GM21367 (cell line): ENCODE measurements around the gene DHDDS.
"Not testable (repeated sequence)": the region's sequence is repeated elsewhere in the genome, so short reads cannot be mapped to it uniquely, and the experiment has no call there.

Source experiments
- ATAC-seq: cut with Tn5 transposase; IDR thresholded peaks from one replicate; pipeline ENCODE4 v1.9.1; 2021; ENCODE audit not compliant: unreplicated experiment

Gene DHDDS

DNA sequence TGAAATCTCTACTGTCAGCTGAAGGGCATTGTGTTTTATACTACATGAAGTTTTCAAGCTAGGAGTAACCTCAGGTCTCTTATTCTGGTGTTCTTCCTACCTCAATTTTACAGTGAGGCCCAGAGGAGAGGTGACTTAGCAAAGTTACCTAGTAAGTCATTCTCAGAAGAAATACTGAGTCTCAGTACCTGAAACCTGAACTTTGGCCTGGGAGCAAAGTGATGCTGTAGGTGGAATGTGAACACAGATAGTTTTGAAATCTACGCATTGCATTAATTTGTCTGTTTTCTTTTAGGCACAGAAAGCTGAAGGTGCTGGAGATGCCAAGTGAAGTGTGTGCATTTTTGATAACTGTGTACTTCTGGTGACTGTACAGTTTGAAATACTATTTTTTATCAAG, 42.7 kb downstream of the DHDDS start:
- ATAC-seq = no peak

DNA sequence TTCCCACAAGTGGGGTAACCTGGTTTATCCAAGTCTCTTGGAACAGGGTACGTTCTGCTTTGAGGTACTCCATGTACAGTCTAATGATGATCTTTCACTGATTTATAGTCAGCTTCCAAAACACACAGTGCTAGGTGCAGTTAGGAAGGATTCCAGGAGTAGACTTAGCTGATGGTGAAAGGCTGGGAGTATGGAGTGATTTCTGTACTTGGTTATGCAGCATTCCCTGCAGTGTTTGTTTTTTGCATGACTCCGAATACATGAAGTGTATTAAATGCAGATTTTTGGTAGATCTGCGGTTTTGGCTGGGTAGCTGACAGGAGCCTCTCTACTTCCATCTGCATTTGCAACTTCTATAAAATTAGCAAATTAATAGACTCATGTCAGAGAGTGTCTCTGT, 43.9 kb downstream of the DHDDS start:
- no peak for ATAC-seq

DNA sequence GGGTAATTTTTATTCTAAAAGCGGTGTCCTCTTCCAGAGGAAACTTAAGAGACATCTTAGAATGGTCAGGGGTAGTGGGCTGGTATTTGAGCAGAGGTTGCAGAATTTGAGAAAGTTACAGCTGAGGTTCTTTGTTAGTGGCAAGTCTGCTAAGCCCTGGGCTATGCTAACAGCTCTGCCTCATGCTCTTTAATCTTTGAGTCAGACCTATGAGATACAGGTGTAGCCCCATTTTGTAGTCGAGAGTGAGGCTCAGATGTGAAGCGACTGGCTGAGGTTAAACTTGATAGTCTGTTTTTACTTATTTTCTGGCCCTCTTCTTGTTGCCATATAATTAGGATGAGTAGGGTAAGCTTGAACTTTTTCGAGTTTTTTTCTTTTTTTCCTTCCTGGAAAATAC, 44.8 kb downstream of the DHDDS start:
- no peak for ATAC-seq

DNA sequence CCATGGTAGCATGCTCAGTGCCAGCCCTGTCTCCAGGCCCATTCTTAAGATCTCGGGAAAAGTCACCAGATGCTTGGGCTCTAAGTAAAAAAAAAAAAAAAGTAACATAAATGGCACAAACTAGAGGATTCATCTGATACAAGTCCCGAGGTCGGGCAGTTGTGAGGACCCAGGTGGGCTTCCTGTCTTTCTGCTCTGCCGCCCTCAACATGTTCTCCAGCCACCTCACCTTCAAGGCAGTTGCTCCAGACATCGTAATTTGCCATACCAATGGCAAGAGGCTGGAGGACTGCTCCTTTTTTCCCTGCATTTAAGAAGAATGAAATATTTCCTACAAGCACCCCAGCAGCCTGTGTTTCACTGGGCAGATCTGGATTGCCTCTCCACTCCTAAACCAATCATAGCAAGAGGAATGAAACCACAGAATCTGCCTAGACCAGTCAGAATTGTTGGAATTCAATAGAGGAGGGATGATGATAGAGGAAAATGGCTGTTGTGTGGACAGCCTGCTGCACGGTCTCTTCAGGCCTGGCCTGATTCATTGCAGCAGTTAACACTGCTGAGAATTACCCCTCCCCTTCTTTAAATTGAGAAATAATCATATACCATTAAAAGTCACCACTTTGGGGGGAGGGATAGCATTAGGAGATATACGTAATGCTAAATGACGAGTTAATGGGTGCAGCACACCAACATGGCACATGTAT, 45.5 kb downstream of the DHDDS start:
- no peak for ATAC-seq

DNA sequence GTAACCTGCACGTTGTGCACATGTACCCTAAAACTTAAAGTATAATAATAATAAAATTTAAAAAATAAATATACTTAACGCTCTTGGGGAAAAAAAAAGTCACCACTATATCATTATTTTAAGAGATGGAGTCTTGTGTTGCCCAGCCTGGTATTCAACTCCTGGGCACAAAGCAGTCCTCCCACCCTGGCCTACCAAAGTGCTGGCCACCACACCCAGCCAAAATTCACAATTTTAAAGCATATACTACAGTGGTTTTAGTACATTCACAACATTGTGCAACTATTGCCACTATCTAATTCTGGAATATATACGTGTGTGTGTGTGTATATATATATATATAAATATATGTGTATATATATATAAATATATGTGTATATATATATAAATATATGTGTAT, 46.0 kb downstream of the DHDDS start:
- ATAC-seq = no peak

DNA sequence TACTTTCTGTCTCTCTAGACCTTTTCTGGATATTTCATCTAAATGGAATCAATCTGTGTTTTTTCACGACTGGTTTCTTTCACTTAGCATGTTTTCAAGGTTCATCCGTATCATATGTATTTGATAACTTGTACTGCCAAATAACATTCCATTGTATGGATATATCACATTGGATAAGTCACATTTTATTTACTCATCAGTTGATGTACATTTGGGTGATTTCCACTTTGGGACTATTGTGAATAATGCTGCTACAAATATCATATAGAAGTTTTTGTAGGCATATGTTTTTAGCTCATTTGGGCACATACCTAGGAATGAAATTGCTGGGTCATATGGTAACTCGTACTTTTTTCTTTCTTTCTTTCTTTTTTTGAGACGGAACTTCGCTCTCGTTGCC, 46.9 kb downstream of the DHDDS start:
- no peak for ATAC-seq

DNA sequence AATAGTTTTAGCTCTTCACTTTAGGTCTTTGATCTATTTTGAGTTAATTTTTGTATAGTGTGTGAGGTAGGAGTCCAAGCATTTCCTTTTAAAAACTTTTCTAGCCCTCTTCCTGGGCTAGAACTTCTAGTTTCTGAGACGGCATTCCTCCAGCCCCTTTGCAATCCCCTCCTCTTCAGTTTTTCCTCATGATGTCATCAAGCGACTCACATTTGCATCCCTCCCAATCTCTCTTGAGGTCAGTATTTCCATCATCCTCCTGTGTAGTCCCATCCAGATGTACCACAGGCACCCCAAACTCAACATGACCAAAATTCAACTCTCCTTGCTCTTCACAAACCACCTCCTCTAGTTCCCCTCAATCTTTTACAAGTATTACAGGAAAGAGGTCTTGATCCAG, 50.8 kb downstream of the DHDDS start:
- no peak for ATAC-seq

DNA sequence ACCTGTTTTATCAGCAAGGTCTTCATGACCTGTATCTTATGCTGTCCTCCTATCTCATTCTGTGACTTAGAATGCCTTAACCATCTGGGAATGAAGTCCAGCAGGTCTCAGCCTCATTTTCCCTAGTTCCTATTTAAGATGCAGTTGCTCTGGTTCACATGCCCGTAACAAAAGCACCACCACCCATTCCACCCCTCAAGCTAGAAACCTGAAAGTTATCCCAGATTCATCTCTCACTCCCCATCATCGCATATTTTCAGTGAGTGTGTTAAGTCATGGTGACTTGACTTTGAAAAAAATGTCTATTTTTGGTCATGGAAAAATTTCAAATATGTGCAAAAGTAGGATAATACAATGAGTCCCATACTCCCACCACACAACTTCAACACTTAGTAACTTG, 51.9 kb downstream of the DHDDS start:
- no peak for ATAC-seq

DNA sequence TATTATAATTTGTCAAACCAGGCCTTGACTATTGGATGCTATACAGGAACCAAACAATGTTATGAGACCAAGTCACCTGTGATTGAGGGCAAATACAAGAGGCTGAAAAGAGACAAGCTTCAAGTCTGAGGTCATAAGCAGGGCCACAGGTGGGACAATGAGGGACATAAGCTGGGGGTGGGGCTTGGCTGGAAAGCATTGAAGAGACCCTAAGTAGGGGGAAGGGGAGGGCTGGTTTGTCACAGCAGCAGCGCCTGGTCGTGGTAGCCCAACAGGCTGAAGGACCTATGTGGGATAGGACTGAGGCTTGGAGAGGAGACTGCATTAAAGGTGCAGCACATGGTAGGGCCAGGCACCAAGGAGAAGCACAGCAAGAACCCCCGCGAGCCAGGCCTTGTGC, 58.0 kb downstream of the DHDDS start:
- ATAC-seq = no peak

DNA sequence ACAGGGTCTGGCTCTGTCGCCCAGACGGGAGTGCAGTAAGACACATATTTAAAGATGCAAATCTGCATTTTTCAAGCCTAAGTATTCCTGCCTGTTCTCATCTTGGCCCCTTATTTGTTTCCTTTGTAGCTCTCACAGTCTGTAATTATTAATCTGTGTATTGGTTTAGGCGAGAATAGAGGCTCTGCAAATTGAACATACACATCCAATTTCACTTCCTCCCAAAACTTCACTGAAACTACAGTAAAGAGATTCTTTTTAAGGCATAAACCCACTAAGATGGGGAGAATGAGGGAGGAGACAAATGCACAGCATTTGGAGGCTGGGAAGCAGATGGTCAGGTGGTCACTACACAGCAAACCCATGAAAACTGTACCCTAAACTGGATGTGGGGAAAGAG, 61.1 kb downstream of the DHDDS start:
- ATAC-seq = no peak

DNA sequence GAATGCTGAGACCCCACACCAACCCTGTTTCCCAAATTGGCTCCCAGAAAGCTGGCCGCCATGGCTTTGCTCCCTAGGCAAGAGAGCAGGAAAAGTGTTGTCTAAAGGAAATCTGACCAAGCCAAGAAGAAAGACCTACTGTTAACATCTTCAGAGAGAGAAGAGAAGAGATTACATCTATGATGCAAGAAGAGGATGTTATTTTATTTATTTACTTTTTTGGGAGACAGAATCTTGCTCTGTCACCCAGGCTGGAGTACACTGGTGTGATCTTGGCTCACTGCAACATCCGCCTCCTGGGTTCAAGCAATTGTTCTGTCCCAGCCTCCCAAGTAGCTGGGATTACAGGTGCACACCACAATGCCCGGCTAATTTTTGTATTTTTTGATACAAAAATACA, 61.8 kb downstream of the DHDDS start:
- no peak for ATAC-seq

DNA sequence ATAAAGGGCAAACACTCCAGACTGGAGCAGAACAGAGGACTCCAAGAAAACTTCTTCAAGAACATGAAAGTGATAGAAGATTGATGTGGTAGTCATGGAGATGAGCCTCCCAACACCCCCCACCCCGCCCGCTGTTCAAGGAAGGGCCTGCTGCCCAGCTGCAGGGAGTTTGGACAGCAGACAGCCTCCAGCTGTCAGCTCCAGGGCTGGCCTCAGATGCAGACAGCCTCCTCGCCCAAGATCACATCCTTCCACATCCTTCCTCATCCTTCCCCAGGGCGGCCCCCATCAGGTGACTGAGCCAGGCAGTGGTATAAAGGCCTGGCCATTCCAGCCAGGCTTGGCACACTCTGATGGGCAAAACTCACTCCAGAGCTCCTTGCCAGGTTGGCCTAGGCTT, 64.7 kb downstream of the DHDDS start:
- no peak for ATAC-seq

DNA sequence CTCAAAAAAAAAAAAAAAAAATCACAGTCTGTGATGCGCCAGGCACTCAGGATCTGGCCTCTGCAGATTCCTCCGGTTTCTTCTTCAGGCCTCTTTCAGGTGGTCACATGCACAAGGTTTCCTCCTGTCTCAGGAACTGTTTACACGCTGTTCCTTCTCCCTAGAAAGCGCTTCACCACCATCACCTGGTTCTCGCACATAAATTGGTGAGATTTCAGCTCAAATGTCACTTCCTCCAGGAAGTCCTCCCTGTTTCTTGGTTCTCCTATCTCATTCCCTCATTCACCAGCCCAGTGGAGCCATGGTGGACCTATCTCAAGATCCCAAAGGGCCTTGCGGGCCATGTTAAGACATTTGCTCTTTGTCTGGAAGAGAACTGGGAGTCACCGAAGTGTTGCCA, 66.8 kb downstream of the DHDDS start:
- ATAC-seq = no peak

DNA sequence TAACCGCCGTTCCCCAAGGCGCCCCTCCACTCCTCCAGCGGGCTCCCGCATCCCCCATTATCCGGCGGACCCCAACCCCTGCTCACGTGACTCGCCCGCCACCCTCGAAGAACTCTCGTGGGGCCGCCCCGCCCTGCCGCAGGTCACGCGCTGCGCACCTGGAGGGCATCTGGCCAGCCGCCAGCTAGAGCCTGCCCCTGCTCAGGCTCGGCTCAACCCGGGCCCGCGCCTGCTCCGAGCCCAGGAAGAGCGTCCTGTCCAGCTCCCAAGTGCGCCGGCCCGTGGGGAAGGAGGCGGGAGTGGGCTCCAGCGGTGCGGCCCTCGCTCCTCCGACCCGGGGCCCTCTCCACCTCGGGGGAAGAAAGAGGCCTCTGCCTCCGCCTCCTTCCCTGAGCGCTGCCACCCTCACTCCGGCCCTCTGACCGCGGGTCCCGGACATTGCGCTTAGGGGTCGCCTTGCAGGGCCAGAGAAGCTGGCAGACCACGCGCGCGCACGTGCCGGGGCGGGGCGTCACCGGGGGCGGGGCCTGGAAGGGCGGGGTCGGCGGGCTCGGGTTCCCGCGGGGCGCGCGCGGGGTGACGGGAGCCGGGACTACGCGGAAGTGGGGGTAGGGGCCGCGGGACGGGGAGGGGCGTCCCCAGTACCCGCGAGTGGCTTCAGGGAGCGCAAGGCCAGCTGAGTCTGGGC, 68.5 kb downstream of the DHDDS start:
- peak; percentile 44 for ATAC-seq

DNA sequence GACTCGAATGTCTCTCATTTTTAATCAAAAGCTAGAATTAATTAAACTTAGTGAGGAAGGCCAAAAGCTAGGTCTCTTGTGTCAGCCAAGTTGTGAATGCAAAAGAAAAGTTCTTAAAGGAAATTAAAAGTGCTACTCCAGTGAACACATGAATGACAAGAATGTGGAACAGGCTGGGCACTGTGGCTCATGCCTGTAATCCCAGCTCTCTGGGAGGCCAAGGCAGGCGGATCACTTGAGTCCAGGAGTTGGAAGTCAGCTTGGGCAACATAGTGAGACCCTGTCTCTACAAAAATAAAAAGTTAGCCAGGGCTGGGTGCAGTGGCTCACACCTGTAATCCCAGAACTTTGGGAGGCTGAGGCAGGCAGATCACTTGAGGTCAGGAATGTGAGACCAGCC, 78.6 kb downstream of the DHDDS start:
- not testable (repeated sequence) for ATAC-seq

DNA sequence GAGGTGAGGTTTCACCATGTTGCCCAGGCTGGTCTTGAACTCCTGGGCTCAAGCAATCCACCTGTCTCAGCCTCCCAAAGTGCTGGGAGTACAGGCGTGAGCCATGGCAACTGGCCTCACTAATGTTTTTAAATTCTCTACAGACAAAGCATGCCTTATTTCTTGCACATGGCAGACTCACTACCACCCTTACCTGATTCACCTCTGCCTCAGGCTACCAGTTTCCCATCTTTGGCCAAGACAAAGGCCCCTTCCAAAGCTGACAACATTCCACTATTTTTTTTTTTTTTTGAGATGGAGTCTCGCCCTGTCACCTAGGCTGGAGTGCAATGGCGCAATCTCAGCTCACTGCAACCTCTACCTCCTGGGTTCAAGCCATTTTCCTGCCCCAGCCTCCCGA, 83.7 kb downstream of the DHDDS start:
- ATAC-seq = not testable (repeated sequence)

DNA sequence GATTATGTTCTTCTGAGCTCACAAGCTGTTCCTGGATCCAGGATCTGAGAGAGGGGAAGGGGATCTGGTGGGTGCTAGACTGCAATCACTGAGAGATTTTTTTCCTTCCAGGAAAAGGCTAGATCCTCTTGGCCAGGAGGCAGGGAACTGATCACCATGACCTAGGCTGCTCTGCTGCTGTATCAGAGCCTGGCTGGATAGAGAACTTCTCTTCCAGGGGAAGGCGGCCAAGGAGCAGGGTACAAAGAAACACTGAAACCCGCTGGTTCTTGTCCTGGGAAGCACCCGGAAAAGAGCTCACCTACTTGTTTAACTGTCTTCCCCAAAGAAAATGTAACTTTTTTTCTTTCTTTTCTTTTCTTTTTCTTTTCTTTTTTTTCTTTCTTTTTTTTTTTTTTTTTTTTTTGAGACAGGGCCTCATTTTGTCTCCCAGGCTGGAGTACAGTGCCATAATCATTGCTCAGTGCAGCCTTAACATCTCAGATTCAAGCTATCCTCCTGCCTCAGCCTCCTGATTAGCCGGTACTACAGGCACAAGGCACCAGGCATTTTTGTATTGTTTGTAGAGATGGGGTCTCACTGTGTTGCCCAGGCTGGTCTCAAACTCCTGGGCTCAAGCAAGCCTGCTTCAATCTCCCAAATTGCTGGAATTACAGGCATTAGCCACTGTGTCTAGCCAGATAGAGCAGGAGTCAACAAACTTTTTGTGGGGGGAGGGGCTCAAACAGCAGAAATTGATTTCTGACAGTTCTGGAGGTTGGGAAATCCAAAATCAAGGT, 85.1 kb downstream of the DHDDS start:
- no peak for ATAC-seq

DNA sequence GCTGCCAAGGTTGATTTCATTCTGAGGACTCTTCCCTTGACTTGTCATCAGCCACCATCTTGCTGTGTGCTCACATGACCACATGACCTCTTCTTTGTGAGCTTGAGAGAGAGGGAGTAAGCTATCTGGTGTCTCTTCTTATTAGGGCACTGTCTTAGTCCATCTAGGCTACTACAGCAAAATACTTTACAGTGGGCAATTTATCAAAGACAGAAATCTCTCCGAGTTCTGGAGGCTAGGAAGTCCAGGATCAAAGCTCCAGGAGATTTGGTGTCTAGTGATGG, 85.6 kb downstream of the DHDDS start:
- no peak for ATAC-seq

DNA sequence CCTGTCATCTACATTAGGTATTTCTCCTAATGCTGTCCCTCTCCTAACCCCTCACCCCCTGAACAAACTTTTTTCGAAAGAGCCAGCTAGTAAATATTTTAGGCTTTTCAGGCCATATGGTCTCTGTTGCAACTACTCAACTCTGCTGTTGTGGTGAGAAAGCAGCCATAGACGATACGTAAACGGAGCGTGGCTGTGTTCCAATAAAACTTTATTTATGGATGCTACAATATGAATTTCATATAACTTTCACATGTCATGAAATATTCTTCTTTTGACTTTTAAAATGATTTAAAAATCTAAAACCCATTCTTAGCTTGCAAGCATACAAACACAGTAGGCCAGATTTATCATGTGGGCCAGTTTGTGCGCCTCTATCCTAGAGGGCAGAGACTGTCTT, 86.2 kb downstream of the DHDDS start:
- no peak for ATAC-seq

DNA sequence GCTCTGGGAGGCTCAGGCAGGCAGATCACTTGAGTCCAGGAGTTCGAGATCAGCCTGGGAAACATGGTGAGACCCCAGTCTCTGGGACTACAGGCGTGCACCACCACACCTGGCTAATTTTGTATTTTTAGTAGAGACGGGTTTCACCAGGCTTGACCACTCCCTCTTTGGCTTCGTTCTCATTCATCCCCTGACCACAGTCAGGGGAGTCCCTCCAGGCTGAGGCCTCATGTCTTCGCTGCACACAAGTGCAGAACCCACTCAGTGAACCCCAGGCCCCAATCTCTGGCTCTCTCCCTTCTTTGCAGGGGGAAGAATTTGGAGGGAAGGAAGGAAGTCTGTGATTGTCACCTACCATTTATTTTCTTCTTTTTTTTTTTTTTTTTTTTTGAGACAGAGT, 88.2 kb downstream of the DHDDS start:
- ATAC-seq = no peak
